K562 (cell line): Measurements from ENCODE around the gene ARL14EPL. TPM values are rescaled to one million over a fixed set of nuclear protein-coding genes. Genes with fewer than 3 reads are reported as not detected.

Experiments used
- ATF1 ChIP-seq, 2 experiments: fragments of 450-650 bp in 1 of 2; IDR thresholded peaks; 2 replicates each; pipeline ENCODE4 v1.6.1; 2016; ENCODE audit warnings: missing compliant biosample characterization in 1 of 2, missing genetic modification characterization in 1 of 2
- ATF3 ChIP-seq, 2 experiments: fragments of 450-650 bp in 1 of 2; sonication (generic) in 1 of 2; formaldehyde crosslinking in 1 of 2; IDR thresholded peaks in 1 of 2; conservative IDR thresholded peaks in 1 of 2; 2 replicates each; pipeline versions ENCODE4 v1.6.1 to v1.8.1; 2016 to 2023; ENCODE audit warnings: mild to moderate bottlenecking in 2 of 2, moderate library complexity in 2 of 2, inconsistent platforms in 1 of 2, missing genetic modification reagents in 1 of 2
- CSDE1 ChIP-seq, 2 experiments: fragments of 450-650 bp; IDR thresholded peaks; 2 replicates each; pipeline ENCODE4 v1.6.1; 2016; ENCODE audit warnings: mild to moderate bottlenecking in 1 of 2
- ERF ChIP-seq: fragments of 450-650 bp; formaldehyde crosslinking; IDR thresholded peaks from 2 replicates; pipeline ENCODE4 v1.4.0; 2020; ENCODE audit warnings: mild to moderate bottlenecking, mixed read lengths
- GABPB1 ChIP-seq: sonication (generic); formaldehyde crosslinking; IDR thresholded peaks from 2 replicates; pipeline ENCODE4 v1.8.0; 2022; ENCODE audit warnings: mild to moderate bottlenecking, missing genetic modification reagents
- HNRNPLL ChIP-seq: fragments of 200-400 bp; formaldehyde crosslinking; IDR thresholded peaks from 2 replicates; pipeline ENCODE4 v1.6.1; 2017; ENCODE audit warnings: low read length, low read depth, mild to moderate bottlenecking; ENCODE audit not compliant: poor library complexity, severe bottlenecking
- IFI16 ChIP-seq: fragments of 250-450 bp; sonication (Bioruptor Pico); IDR thresholded peaks from 2 replicates; pipeline ENCODE4 v2.1.2; 2022; ENCODE audit warnings: mild to moderate bottlenecking, inconsistent platforms
- IRF2 ChIP-seq: sonication (generic); formaldehyde crosslinking; IDR thresholded peaks from 2 replicates; pipeline ENCODE4 v1.8.1; 2022; ENCODE audit warnings: mild to moderate bottlenecking, missing genetic modification reagents
- PCBP1 ChIP-seq: fragments of 200-400 bp; formaldehyde crosslinking; IDR thresholded peaks from 2 replicates; pipeline ENCODE4 v1.6.1; 2018; ENCODE audit warnings: mild to moderate bottlenecking, low read depth, low read length; ENCODE audit not compliant: poor library complexity, severe bottlenecking
- POLR2A ChIP-seq: fragments of 450-650 bp; conservative IDR thresholded peaks from 2 replicates; pipeline ENCODE4 v1.6.1; 2016
- RBM15 ChIP-seq: fragments of 200-400 bp; formaldehyde crosslinking; IDR thresholded peaks from 2 replicates; pipeline ENCODE4 v1.6.1; 2018; ENCODE audit warnings: mild to moderate bottlenecking, low read length, moderate library complexity; ENCODE audit not compliant: insufficient read depth
- RFX1 ChIP-seq: fragments of 450-650 bp; IDR thresholded peaks from 2 replicates; pipeline ENCODE4 v1.6.1; 2016; ENCODE audit warnings: mild to moderate bottlenecking, moderate library complexity
- SRSF7 ChIP-seq: fragments of 200-400 bp; formaldehyde crosslinking; optimal IDR thresholded peaks from 2 replicates; pipeline ENCODE3; 2017; ENCODE audit warnings: mild to moderate bottlenecking, low read depth, low read length
- TCF7L2 ChIP-seq: fragments of 150-350 bp; IDR thresholded peaks from 2 replicates; pipeline ENCODE4 v1.6.1; 2016; ENCODE audit warnings: low read depth, mild to moderate bottlenecking, low read length, moderate library complexity
- ZC3H8 ChIP-seq: fragments of 450-650 bp; IDR thresholded peaks from 2 replicates; pipeline ENCODE4 v1.6.1; 2017
- ZFP30 ChIP-seq: fragments of 250-450 bp; sonication (Bioruptor Pico); IDR thresholded peaks from 2 replicates; pipeline ENCODE4 v1.8.0; 2022; ENCODE audit warnings: moderate library complexity, mild to moderate bottlenecking, inconsistent platforms, borderline replicate concordance
- ZFX ChIP-seq: sonication (generic); formaldehyde crosslinking; IDR thresholded peaks from 2 replicates; pipeline ENCODE4 v1.8.0; 2022; ENCODE audit warnings: mild to moderate bottlenecking, missing genetic modification reagents, moderate library complexity
- ZNF408 ChIP-seq: fragments of 250-450 bp; sonication (Bioruptor Pico); IDR thresholded peaks from 2 replicates; pipeline ENCODE4 v1.4.0; 2020; ENCODE audit warnings: low read depth, mild to moderate bottlenecking, moderate library complexity
- ZNF561 ChIP-seq: fragments of 450-650 bp; formaldehyde crosslinking; conservative IDR thresholded peaks from 2 replicates; pipeline ENCODE4 v1.4.0; 2020; ENCODE audit warnings: mild to moderate bottlenecking, moderate library complexity
- polyA plus RNA-seq, 8 experiments: library from polyadenylated mRNA; depleted of rRNA in 4 of 8; stranded (reverse) in 5 of 8; unstranded in 3 of 8; fragments of >200 nt; fragmentation: Nextera tagmentation in 2 of 8; fragmentation: Illumina TruSeq in 1 of 8; extraction: Ambion mirVana in 2 of 8; extraction: Trizol in 1 of 8; gene quantifications; 2 replicates each; pipeline versions ENCODE4 v1.2.1 to v1.2.3, GENCODE V29; 2011 to 2014; ENCODE audit warnings: inconsistent platforms in 1 of 8, missing spikeins in 1 of 8
- total RNA-seq, 7 experiments: library from RNA; depleted of rRNA in 6 of 7; stranded (reverse); fragments of >200 nt in 6 of 7; fragmentation: Illumina TruSeq in 2 of 7; extraction: Trizol in 2 of 7; gene quantifications; 2 replicates each; pipeline versions ENCODE4 v1.2.1 to v1.2.3, GENCODE V29; 2011 to 2021; ENCODE audit warnings: low replicate concordance in 1 of 7
- TF ChIP-seq, protein P1 (sequence below): sonication (generic); formaldehyde crosslinking; IDR thresholded peaks from 2 replicates; pipeline ENCODE4 v1.8.0; 2023; ENCODE audit warnings: mild to moderate bottlenecking, missing genetic modification reagents

The ARL14EPL gene
- total and polyA plus RNA-seq, 9 of the 15 experiments (the other 6 are each of a cell fraction or from before 2014, with no cell fraction given): 0.06 to 0.14 (median 0.08) TPM; not detected in 5

- TF ChIP-seq IFI16 (CRISPR knock-in tag) (no peak), HNRNPLL (peak; percentile 53), ATF3 (IDR thresholded peaks at IDR 0.05) (no peak), ATF3 (CRISPR knock-in tag; conservative IDR thresholded peaks at IDR 0.05) (no peak), TCF7L2 (no peak), PCBP1 (no peak), POLR2A (peak; percentile 91), ZC3H8 (no peak), GABPB1 (CRISPR knock-in tag) (peak; percentile 85), RBM15 (no peak), ZNF408 (CRISPR knock-in tag) (no peak), CSDE1 (IDR thresholded peaks at IDR 0.05) (no peak; a peak in 1 of 4 replicates), SRSF7 (no peak), ZFX (CRISPR knock-in tag) (peak; percentile 96), ZFP30 (CRISPR knock-in tag) (no peak), ATF1 (CRISPR knock-in tag; IDR thresholded peaks at IDR 0.05) (no peak), ATF1 (tag; IDR thresholded peaks at IDR 0.05) (peak; percentile 82), IRF2 (CRISPR knock-in tag) (no peak), ERF (CRISPR knock-in tag) (no peak), ZNF561 (CRISPR knock-in tag) (no peak), RFX1 (no peak)
- TF ChIP-seq, protein P1, sequence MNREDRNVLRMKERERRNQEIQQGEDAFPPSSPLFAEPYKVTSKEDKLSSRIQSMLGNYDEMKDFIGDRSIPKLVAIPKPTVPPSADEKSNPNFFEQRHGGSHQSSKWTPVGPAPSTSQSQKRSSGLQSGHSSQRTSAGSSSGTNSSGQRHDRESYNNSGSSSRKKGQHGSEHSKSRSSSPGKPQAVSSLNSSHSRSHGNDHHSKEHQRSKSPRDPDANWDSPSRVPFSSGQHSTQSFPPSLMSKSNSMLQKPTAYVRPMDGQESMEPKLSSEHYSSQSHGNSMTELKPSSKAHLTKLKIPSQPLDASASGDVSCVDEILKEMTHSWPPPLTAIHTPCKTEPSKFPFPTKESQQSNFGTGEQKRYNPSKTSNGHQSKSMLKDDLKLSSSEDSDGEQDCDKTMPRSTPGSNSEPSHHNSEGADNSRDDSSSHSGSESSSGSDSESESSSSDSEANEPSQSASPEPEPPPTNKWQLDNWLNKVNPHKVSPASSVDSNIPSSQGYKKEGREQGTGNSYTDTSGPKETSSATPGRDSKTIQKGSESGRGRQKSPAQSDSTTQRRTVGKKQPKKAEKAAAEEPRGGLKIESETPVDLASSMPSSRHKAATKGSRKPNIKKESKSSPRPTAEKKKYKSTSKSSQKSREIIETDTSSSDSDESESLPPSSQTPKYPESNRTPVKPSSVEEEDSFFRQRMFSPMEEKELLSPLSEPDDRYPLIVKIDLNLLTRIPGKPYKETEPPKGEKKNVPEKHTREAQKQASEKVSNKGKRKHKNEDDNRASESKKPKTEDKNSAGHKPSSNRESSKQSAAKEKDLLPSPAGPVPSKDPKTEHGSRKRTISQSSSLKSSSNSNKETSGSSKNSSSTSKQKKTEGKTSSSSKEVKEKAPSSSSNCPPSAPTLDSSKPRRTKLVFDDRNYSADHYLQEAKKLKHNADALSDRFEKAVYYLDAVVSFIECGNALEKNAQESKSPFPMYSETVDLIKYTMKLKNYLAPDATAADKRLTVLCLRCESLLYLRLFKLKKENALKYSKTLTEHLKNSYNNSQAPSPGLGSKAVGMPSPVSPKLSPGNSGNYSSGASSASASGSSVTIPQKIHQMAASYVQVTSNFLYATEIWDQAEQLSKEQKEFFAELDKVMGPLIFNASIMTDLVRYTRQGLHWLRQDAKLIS: peak; percentile 70; the same call in 1 of the 2 replicates
Measured at GRCh38 chr5:116084871-116085715, 52.8 kb downstream of the ARL14EPL start, which contains the start of gene COMMD10 (continued).
